ENCODE data around the gene FARP1.

FARP1 gene

DNA sequence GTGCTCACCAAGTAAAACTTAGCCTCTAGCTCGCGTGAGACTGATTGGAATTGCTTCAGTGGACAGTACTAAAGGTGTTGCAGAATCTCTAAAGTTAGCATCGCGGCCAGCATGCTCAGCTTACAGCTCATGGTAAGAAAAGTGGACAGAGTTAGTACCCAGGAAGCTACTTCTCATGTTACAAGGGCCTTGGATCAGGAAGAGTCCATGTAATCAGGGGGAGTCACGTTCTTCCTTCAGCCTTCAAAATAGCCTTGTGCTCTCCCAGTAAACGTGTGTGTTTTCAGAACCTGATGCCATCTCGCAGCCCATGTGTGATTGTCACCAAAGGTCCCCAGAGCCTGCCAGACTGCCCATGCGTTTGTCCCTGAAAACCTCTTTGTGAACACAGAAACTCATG lies 230.0 kb downstream of the FARP1 start:
- H3K9me3 ChIP-seq (ENCODE audit: control insufficient read depth, insufficient read depth, low read length): no peaks in the 10 kb centered on the region
- no peaks in the 10 kb centered on the region for H3K4me1 ChIP-seq (ENCODE audit: control insufficient read depth, low read length)
- no peak overlapping the region for H3K4me2 ChIP-seq (ENCODE audit: low read length)
- H4K20me1 ChIP-seq (ENCODE audit: control insufficient read depth, insufficient read depth, low read depth, low read length): no peaks in the 10 kb centered on the region
- H3K27ac ChIP-seq (ENCODE audit: low read depth, low read length): no peak overlapping the region
- no peaks in the 10 kb centered on the region for H3K27me3 ChIP-seq (ENCODE audit: control insufficient read depth, low read length)
- no peaks in the 10 kb centered on the region for H3K79me2 ChIP-seq (ENCODE audit: control insufficient read depth, low read length)
- no peak overlapping the region for H3K4me3 ChIP-seq (ENCODE audit: low read length)
- no peak for TF ChIP-seq EZH2phosphoT487 (IDR thresholded peaks at IDR 0.05; ENCODE audit: borderline replicate concordance, low read length)
- TF ChIP-seq, protein P1, sequence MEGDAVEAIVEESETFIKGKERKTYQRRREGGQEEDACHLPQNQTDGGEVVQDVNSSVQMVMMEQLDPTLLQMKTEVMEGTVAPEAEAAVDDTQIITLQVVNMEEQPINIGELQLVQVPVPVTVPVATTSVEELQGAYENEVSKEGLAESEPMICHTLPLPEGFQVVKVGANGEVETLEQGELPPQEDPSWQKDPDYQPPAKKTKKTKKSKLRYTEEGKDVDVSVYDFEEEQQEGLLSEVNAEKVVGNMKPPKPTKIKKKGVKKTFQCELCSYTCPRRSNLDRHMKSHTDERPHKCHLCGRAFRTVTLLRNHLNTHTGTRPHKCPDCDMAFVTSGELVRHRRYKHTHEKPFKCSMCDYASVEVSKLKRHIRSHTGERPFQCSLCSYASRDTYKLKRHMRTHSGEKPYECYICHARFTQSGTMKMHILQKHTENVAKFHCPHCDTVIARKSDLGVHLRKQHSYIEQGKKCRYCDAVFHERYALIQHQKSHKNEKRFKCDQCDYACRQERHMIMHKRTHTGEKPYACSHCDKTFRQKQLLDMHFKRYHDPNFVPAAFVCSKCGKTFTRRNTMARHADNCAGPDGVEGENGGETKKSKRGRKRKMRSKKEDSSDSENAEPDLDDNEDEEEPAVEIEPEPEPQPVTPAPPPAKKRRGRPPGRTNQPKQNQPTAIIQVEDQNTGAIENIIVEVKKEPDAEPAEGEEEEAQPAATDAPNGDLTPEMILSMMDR (IDR thresholded peaks at IDR 0.05; ENCODE audit: low read depth, low read length, poor library complexity, severe bottlenecking): no peak
- H3K9me2 ChIP-seq (replicated peaks; ENCODE audit: control insufficient read depth, low read length): no peaks in the 10 kb centered on the region
- no peaks in the 10 kb centered on the region for H3K36me3 ChIP-seq (ENCODE audit: control insufficient read depth, low read length)
- no peaks in the 10 kb centered on the region for H3F3A ChIP-seq (ENCODE audit: control insufficient read depth, insufficient read depth)

DNA sequence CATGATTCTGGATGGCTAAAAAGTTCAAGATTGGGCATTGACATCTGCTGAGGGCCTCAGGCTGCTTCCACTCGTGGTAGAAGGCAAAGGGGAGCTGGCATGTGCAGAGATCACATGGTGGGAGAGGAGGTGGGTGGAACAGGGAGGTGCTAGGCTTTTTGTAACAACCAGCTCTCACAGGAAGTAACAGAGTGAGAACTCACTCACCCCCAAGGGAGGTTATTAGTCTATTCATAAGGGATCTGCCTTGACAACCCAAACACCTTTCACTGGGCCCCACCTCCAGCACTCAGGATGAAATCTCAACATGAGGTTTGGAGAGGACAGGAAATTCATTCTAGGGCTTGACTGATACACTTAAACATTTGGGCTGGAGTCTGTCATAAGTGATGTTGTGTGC lies 231.9 kb downstream of the FARP1 start:
- Histone ChIP-seq H3K4me1 (ENCODE audit: control insufficient read depth, low read length) (no peaks in the 10 kb centered on the region), H3F3A (ENCODE audit: control insufficient read depth, insufficient read depth) (no peaks in the 10 kb centered on the region), H3K4me3 (ENCODE audit: low read length) (no peak overlapping the region), H3K9me2 (replicated peaks; ENCODE audit: control insufficient read depth, low read length) (no peaks in the 10 kb centered on the region), H3K9me3 (ENCODE audit: control insufficient read depth, insufficient read depth, low read length) (no peaks in the 10 kb centered on the region), H3K27ac (ENCODE audit: low read depth, low read length) (no peak overlapping the region), H3K36me3 (ENCODE audit: control insufficient read depth, low read length) (no peaks in the 10 kb centered on the region), H3K79me2 (ENCODE audit: control insufficient read depth, low read length) (no peaks in the 10 kb centered on the region), H4K20me1 (ENCODE audit: control insufficient read depth, insufficient read depth, low read depth, low read length) (no peaks in the 10 kb centered on the region), H3K27me3 (ENCODE audit: control insufficient read depth, low read length) (no peaks in the 10 kb centered on the region), H3K4me2 (ENCODE audit: low read length) (no peak overlapping the region)
- TF ChIP-seq EZH2phosphoT487 (IDR thresholded peaks at IDR 0.05; ENCODE audit: borderline replicate concordance, low read length): no peak
- TF ChIP-seq, protein P1 (IDR thresholded peaks at IDR 0.05; ENCODE audit: low read depth, low read length, poor library complexity, severe bottlenecking): no peak

DNA sequence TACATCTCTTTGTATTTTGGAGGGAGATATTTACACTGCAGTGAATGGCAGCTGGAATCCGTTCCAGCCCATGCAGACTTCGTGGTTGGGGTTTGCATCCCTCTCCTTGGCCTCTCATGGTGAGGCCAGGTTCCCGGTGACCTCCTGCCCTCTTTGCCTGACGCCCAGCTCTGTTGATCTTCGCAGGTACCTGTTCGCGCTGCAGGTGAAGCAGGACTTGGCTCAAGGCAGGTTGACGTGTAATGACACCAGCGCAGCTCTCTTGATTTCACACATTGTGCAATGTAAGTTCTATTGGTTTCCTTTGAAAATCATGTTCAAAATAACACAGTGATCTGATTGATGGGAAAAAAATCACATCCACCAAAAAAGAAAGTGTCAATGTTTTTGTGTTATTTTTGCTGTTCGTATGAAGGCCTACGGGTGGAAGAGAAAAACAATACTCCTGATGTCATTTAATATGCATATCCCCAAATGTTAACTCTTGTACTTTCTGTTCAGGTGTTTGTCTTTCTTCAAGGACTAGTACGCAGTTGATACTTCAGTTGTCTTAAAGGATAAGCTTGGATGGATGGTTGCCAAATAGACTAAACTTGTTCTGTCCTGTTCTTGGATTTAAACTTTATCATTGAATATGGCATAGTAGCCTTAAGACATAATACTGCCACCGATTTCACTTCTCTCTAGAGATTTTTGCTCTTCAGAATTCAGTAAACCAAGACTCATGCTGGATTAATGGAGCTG lies 234.9 kb downstream of the FARP1 start:
- Histone ChIP-seq H3K9me2 (replicated peaks; ENCODE audit: control insufficient read depth, low read length) (no peaks in the 10 kb centered on the region), H3K4me3 (ENCODE audit: low read length) (no peak overlapping the region), H3K4me1 (ENCODE audit: control insufficient read depth, low read length) (no peaks in the 10 kb centered on the region), H3K27ac (ENCODE audit: low read depth, low read length) (no peak overlapping the region), H3K79me2 (ENCODE audit: control insufficient read depth, low read length) (no peaks in the 10 kb centered on the region), H3K36me3 (ENCODE audit: control insufficient read depth, low read length) (no peaks in the 10 kb centered on the region), H3K9me3 (ENCODE audit: control insufficient read depth, insufficient read depth, low read length) (no peaks in the 10 kb centered on the region), H4K20me1 (ENCODE audit: control insufficient read depth, insufficient read depth, low read depth, low read length) (no peaks in the 10 kb centered on the region), H3K27me3 (ENCODE audit: control insufficient read depth, low read length) (no peaks in the 10 kb centered on the region), H3F3A (ENCODE audit: control insufficient read depth, insufficient read depth) (no peaks in the 10 kb centered on the region), H3K4me2 (ENCODE audit: low read length) (no peak overlapping the region)
- TF ChIP-seq, protein P1 (IDR thresholded peaks at IDR 0.05; ENCODE audit: low read depth, low read length, poor library complexity, severe bottlenecking): no peak
- no peak for TF ChIP-seq EZH2phosphoT487 (IDR thresholded peaks at IDR 0.05; ENCODE audit: borderline replicate concordance, low read length)

All from DOHH2 (cell line).